NCI-H446 treated with DMSO at 0.1 percent for 48 hours (cell line): ENCODE results near the gene CDC5L.

Experiments
- DNase-seq: peaks from one replicate; lab custom pipeline; 2025; lab: John Stamatoyannopoulos, UW

CDC5L gene

GRCh38 chr6:44373787-44374186 is 13.7 kb upstream of the CDC5L start:
- no peak for DNase-seq

GRCh38 chr6:44375071-44375470 is 12.4 kb upstream of the CDC5L start:
- no peak for DNase-seq

GRCh38 chr6:44377484-44377883 is 10.0 kb upstream of the CDC5L start:
- DNase-seq, result no peak

- no peak for DNase-seq
These were observed 9.5 kb upstream of the CDC5L start for GRCh38 chr6:44377971-44378370.

GRCh38 chr6:44381739-44382138 is 5.8 kb upstream of the CDC5L start:
- no peak for DNase-seq

- DNase-seq, result no peak
These were observed 1.1 kb upstream of the CDC5L start for GRCh38 chr6:44386364-44386928.

GRCh38 chr6:44386929-44387345 is 569 bp upstream of the CDC5L start:
- DNase-seq, result no peak

GRCh38 chr6:44388135-44388487 is 605 bp downstream of the CDC5L start:
- DNase-seq, result no peak

- DNase-seq, result no peak
These were observed 1.4 kb downstream of the CDC5L start for GRCh38 chr6:44388887-44389286.

GRCh38 chr6:44390158-44390683 is 2.7 kb downstream of the CDC5L start:
- DNase-seq, result no peak

GRCh38 chr6:44395501-44395900 is 8.0 kb downstream of the CDC5L start:
- no peak for DNase-seq

- no peak for DNase-seq
These were observed 9.5 kb downstream of the CDC5L start for GRCh38 chr6:44396968-44397367.

GRCh38 chr6:44397424-44398164 is 10.1 kb downstream of the CDC5L start:
- DNase-seq, result no peak

GRCh38 chr6:44399991-44400390 is 12.5 kb downstream of the CDC5L start:
- no peak for DNase-seq

- no peak for DNase-seq
These were observed 13.1 kb downstream of the CDC5L start for GRCh38 chr6:44400572-44400971.

- no peak for DNase-seq
These were observed 13.6 kb downstream of the CDC5L start for GRCh38 chr6:44401138-44401537.

- no peak for DNase-seq
These were observed 16.7 kb downstream of the CDC5L start for GRCh38 chr6:44404022-44404714.

GRCh38 chr6:44404715-44405099 is 17.2 kb downstream of the CDC5L start:
- no peak for DNase-seq

- no peak for DNase-seq
These were observed 20.6 kb downstream of the CDC5L start for GRCh38 chr6:44407951-44408670.

- DNase-seq, result no peak
These were observed 21.8 kb downstream of the CDC5L start for GRCh38 chr6:44409207-44409794.

GRCh38 chr6:44410363-44410762 is 22.9 kb downstream of the CDC5L start:
- no peak for DNase-seq

GRCh38 chr6:44411141-44411540 is 23.6 kb downstream of the CDC5L start:
- no peak for DNase-seq
